ENCODE results near the gene CDCA3. TPM values are rescaled to one million over a fixed set of nuclear protein-coding genes. Genes with fewer than 3 reads are reported as not detected.
A peak's percentile ranks its signal among the peaks of the same experiment; 100 is the strongest.

The CDCA3 gene
- total RNA-seq, 4 donors from 2014 or later = 0.25 to 4.4 (median 0.65) TPM

DNA sequence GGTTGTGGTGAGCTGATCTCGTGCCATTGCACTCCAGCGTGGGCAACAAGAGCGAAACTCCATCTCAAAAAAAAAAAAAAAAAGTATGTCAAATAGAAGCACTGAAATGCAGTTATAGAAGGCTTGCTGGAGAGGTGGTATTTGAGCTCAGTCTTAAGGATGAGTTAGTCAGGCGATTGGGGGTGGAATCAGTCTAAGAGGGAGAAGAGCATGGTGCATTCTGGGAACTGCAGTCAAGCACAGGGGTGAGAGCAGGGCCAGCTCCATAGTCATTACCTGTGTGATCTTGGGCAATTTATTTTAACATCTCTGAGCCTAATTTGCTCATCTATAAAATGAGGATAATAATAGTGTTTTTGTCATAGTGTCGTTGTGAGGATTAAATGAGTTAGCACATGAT is 16.2 kb downstream of the CDCA3 start:
- intact Hi-C loops (cut with DNase I; ENCODE audit: low total_unique reads) = no loop called here
- TF ChIP-seq POLR2A (IDR thresholded peaks at IDR 0.05) = no peak
- TF ChIP-seq CTCF (IDR thresholded peaks at IDR 0.05 in 4 of 5, conservative IDR thresholded peaks at IDR 0.05 in 1 of 5) = no peak
- no peaks in the 10 kb centered on the region for H3K4me1 ChIP-seq
- no peak overlapping the region for H3K27ac ChIP-seq
- no peak overlapping the region for H3K4me3 ChIP-seq
- H3K36me3 ChIP-seq = no peaks in the 10 kb centered on the region
- H3K27me3 ChIP-seq = peaks cover 0 to 4% (median 0%) of the 10 kb centered on the region in 3 donors
- ATAC-seq = no peak
- DNase-seq = no peak
- no peaks in the 10 kb centered on the region for H3K9me3 ChIP-seq
- in situ Hi-C loops (cut with MboI; ENCODE audit: low sequenced_read_pairs in 4 of 4) = no loop called here

DNA sequence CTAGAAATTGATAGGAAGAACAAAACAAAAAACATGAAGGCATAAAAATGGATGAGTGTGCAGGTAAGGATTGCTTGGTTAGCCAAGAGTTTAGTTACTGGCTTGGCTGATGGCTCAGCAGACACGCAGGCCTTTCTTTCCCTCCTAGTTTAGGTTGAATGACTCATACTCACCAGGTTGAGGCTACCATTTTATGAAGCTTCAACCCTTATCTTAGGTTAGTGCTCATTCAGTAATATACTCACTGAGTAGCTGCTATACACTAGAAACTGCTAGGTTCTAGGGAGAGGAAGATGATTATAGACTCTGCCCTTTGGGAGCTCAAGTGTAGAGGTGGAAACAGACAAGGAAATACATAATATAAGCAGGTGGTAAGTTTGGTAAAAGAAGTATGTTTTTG is 16.8 kb downstream of the CDCA3 start:
- intact Hi-C loops (cut with DNase I; ENCODE audit: low total_unique reads) (no loop called here), in situ Hi-C loops (cut with MboI; ENCODE audit: low sequenced_read_pairs in 4 of 4) (no loop called here)
- Histone ChIP-seq H3K9me3 (no peaks in the 10 kb centered on the region), H3K27ac (no peak overlapping the region), H3K36me3 (no peaks in the 10 kb centered on the region), H3K4me1 (peaks cover 0 to under 1% of the 10 kb centered on the region in 2 donors), H3K4me3 (no peak overlapping the region), H3K27me3 (peaks cover 0 to 8% (median 4%) of the 10 kb centered on the region in 3 donors)
- TF ChIP-seq CTCF (IDR thresholded peaks at IDR 0.05 in 4 of 5, conservative IDR thresholded peaks at IDR 0.05 in 1 of 5) (no peak), POLR2A (IDR thresholded peaks at IDR 0.05) (no peak)
- ATAC-seq = no peak
- no peak for DNase-seq

- peaks cover 6 to 14% (median 11%) of the 10 kb centered on the region in 3 donors for H3K27me3 ChIP-seq
- no peak for DNase-seq
- no peaks in the 10 kb centered on the region for H3K36me3 ChIP-seq
- TF ChIP-seq CTCF (IDR thresholded peaks at IDR 0.05 in 4 of 5, conservative IDR thresholded peaks at IDR 0.05 in 1 of 5) = no peak
- TF ChIP-seq POLR2A (IDR thresholded peaks at IDR 0.05) = no peak
- in situ Hi-C loops (cut with MboI; ENCODE audit: low sequenced_read_pairs in 4 of 4) (no loop called here), intact Hi-C loops (cut with DNase I; ENCODE audit: low total_unique reads) (no loop called here)
- no peak overlapping the region for H3K4me3 ChIP-seq
- H3K9me3 ChIP-seq = no peaks in the 10 kb centered on the region
- peak; percentile 15 to 39 for ATAC-seq
- H3K27ac ChIP-seq = no peak overlapping the region
- peaks cover 0 to 5% of the 10 kb centered on the region in 2 donors for H3K4me1 ChIP-seq
These were observed 17.7 kb downstream of the CDCA3 start for GRCh38 chr12:6833189-6833890.

GRCh38 chr12:6832125-6832524 is 19.0 kb downstream of the CDCA3 start:
- in situ Hi-C loops (cut with MboI; ENCODE audit: low sequenced_read_pairs in 4 of 4) (no loop called here), intact Hi-C loops (cut with DNase I; ENCODE audit: low total_unique reads) (no loop called here)
- H3K36me3 ChIP-seq = no peaks in the 10 kb centered on the region
- peaks cover 2 to 10% of the 10 kb centered on the region in 2 donors for H3K4me1 ChIP-seq
- TF ChIP-seq CTCF (IDR thresholded peaks at IDR 0.05 in 4 of 5, conservative IDR thresholded peaks at IDR 0.05 in 1 of 5) (no peak), POLR2A (IDR thresholded peaks at IDR 0.05) (no peak)
- no peaks in the 10 kb centered on the region for H3K9me3 ChIP-seq
- ATAC-seq (no peak), DNase-seq (no peak)
- no peak overlapping the region for H3K4me3 ChIP-seq
- H3K27me3 ChIP-seq = peaks cover 11 to 25% (median 15%) of the 10 kb centered on the region in 3 donors
- H3K27ac ChIP-seq = no peak overlapping the region
